CD4-positive, alpha-beta T cell treated with Interleukin-6 for 4 hours (primary cell): ENCODE data around the gene EIF3K.
"Not testable (repeated sequence)": the region's sequence is repeated elsewhere in the genome, so short reads cannot be mapped to it uniquely, and the experiment has no call there.

Experiments
- DNase-seq: peaks from one replicate; pipeline ENCODE4 v3.0.0-alpha.2; 2020; ENCODE audit warnings: mixed read lengths

Gene EIF3K

DNA sequence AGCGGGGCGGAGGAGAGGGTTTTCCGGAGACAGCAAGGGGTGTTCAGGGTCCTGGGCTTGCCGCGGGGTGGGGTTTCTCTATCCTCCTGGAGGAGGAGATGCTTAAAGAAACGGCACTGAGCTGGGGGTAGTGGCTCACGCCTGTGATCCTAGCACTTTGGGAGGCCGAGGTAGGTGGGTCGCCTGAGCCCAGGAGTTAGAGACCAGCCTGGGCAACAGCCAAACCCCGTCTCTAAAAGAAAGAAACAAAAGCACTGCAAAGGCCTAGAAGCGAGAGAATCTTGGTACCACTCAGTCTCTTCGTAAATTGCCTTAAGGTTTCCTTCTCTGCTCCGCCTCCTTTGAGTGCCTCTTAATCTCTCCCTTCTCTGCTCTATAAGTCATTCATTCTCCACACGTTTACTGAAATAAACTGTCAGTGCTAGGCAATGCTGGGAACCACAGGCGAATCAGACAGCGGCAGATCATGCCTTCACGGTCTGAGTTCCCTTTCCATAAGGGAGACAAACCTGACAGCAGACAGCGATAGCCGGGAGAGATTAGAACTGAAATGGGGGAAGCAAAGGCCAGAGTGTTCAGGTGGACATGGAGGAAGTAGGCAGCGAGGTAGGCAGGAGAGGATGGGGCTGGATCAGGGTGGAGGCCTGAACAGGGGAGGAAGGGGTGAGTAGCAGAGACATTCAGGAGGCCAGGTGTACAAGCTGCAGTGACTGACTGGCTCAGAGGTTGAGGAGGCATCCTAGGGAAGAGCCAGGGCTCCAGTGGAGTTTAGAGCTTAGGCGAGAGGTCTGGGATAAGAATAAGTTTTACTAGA, 580 bp downstream of the EIF3K start:
- no peak for DNase-seq

GRCh38 chr19:38624822-38625221, 5.8 kb downstream of the EIF3K start:
- DNase-seq: no peak

GRCh38 chr19:38626401-38626800, 7.4 kb downstream of the EIF3K start:
- DNase-seq: no peak

DNA sequence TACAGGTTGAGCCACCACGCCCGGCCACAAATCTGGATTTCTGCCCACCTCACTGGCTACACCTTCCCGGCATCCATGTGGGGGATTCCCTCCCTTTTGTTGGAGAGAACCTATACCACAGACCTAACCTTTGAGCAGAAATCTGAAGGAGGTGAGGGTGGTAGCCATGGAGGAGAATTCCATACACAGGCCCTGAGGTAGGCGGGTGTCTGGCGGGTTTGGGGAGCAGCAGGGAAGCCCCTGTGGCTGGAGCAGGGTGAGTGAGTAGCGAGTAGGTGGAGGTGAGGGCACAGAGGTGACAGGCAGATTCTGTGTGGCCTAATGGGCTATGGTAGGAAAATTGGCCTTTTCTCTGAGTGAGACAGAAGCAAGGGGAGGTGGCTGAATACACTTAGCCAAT, 10.6 kb downstream of the EIF3K start:
- DNase-seq: no peak

- not testable (repeated sequence) for DNase-seq
These were observed 12.3 kb downstream of the EIF3K start for GRCh38 chr19:38631301-38631700.

- DNase-seq: not testable (repeated sequence)
These were observed 13.0 kb downstream of the EIF3K start for GRCh38 chr19:38631811-38632475.

- DNase-seq: no peak
These were observed 13.7 kb downstream of the EIF3K start for GRCh38 chr19:38632476-38633213.

DNA sequence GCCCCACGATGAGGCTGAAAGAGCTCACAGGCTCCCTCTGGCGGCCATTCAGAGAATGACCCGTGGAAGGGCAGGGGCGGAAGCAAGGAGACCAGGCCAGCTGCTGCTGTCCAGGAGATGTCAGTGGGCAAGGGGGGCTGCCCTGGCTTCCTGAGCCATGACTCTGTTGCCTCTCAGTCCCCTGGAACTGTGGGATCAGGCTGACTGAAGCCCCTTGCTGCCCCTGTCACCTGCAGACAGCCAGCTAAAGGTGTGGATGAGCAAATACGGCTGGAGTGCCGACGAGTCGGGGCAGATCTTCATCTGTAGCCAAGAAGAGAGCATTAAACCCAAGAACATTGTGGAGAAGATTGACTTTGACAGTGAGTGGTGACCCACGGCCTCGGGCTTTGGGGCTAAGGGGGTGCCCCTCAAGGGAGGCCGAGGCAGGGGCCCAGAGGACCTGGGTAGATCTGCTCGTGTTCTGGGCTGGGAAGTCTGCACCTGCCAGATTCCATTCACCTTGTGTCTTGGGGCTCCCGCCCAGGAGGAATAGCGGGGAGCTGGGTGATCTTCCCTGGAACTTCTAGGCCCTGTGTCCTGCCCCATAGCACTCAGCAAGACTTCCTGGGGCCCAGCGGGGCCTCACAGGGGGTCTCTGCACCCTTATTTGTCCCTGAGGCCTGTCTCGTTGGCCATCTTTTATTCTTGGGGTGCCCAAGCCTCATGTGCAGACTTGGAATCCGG, 15.9 kb downstream of the EIF3K start:
- peak; percentile 80 for DNase-seq

GRCh38 chr19:38635483-38636399, 16.8 kb downstream of the EIF3K start:
- DNase-seq: no peak

DNA sequence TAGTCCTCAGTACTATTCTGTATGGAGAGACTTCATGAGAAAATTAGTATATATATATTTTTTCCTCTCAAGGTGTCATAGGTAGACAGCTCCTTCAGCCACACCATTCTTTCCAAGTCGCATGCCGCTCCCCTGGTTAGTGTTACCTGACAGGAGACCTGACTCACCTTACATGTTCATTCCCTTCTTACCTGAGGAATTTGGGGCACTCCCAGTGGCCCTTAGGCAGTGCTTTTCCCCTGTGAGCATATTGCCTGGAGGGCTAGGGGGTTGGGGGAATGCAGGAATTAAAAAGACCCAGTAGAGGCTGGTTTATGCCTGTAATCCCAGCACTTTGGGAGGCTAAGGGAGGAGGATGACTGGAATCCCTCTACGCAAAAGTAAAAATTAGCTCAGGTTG, 19.5 kb downstream of the EIF3K start:
- no peak for DNase-seq

DNA sequence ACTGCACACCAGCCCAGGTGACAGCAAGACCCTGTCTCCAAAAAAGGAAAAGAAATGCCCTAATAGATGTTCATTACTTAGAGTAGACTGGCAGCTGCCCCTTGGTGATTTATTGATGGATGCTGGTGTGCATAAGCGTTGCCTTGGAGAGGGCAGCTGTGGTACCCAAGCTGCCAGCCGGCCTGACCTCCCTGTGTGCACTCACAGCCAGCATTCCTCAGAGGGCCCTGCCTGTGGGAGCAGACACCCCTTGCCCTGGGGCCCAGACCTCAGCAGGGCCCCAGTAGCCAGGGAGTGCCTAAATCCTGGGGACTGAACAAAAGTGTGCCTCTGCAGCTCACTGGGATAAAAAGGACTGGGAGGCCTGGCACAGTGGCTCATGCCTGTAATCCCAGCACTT, 20.7 kb downstream of the EIF3K start:
- DNase-seq: no peak

- no peak for DNase-seq
These were observed 21.4 kb downstream of the EIF3K start for GRCh38 chr19:38640368-38640767.

GRCh38 chr19:38642176-38642575, 23.2 kb downstream of the EIF3K start:
- DNase-seq: no peak

GRCh38 chr19:38644719-38645118, 25.7 kb downstream of the EIF3K start:
- no peak for DNase-seq

DNA sequence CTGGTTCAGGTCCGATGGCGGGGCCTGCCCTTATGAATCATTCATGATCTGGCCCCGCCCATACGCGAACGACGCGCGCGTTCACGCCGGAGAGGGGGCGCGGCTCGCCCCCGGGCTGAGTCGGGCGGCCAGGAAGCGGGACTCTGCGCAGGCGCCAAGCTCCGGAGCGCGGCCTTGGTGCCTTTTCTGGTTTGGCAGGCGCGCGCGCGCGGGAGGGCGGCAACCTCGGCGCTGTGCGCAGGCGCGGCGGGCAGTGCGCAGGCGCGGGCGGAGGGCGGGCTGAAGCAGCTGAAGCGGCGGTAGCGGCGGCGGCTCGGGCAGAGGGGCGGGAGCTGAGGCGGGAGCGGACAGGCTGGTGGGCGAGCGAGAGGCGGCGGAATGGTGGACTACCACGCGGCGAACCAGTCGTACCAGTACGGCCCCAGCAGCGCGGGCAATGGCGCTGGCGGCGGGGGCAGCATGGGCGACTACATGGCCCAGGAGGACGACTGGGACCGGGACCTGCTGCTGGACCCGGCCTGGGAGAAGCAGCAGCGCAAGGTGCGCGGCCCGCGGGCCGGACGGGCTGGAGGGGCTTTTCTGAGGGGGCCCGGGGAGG, 28.5 kb downstream of the EIF3K start, which contains the start of gene ACTN4:
ACTN4 (plus strand) TSS at position 282 of the 598 bp plus-strand sequence; CDS start at position 379, 97 bp downstream.
- DNase-seq: peak; percentile 100

GRCh38 chr19:38647966-38648768, 29.2 kb downstream of the EIF3K start:
- no peak for DNase-seq

GRCh38 chr19:38648769-38649304, 29.8 kb downstream of the EIF3K start:
- DNase-seq: no peak

DNA sequence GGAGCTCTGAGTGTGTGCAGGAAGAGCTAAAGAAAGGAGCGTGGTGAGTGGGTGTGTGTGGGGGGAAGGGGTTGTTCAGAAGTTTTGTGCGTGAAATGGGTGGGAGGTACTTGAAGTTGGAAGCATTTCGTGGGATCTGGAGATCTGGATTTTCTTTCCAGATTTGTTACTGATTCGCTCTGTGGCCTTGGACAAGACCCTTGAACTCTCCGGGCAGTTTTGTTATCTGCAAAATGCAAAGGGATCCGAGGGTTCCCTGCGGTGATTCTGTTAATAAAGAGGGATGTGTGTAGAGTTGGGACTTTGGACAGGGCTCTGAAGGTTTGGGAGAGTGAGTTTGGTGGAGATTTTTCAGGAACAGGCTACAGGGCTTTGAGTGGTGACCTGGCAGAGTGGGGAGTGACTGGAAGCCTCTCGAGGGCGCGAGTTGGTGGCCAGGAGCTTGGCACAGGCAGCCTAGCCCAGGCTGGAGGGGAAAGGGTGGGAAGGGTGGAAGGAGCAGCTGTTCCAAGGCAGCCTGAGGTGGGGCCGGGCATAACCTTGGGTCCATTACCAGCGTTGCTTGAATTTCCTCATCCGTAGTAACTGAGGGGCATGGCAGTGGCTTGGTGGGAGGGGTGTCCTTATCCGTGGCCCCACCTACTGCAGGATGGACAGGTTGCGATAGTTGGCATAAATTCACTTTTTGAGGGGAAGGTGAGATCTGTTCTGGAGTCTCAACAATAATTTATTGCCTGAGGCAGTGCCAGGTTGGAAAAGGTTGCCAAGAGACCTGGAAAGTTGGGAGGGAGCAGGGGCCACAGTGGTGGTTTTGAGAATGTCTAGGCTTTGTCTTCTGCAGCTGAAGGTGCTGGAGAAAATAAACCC, 30.6 kb downstream of the EIF3K start:
- DNase-seq: no peak

- no peak for DNase-seq
These were observed 31.3 kb downstream of the EIF3K start for GRCh38 chr19:38650172-38650775.
